HepG2 (cell line): ENCODE data around the gene PDIA2. TPM values are rescaled to one million over a fixed set of nuclear protein-coding genes. Genes with fewer than 3 reads are reported as not detected.

Source experiments
- ATAC-seq: fragments of 200-7000 bp; cut with Tn5 transposase; 3 replicates; pipeline ENCODE4 v1.9.1; 2020; ENCODE audit warnings: mild to moderate bottlenecking, moderate library complexity
- BruUV-seq: library from RNA; stranded (reverse); fragments of 400-500 nt; replicated peaks from 2 replicates; lab custom pipeline; 2021; lab: Mats Ljungman, UMichigan
- CTCF ChIA-PET: fragments of 300-600 bp; formaldehyde crosslinking; extraction: SDS; loops from one replicate; lab custom pipeline; 2021; ENCODE audit warnings: low total read pairs, inconsistent platforms, low intra/inter-chr PET ratio; lab: Yijun Ruan, JAX
- POLR2A ChIA-PET: fragments of 350-600 bp; sonication (Branson Sonifier 250); formaldehyde crosslinking; loops from one replicate; lab custom pipeline; 2020; ENCODE audit warnings: antibody characterized with exemption, inconsistent platforms; lab: Yijun Ruan, JAX
- DNase-seq: peaks from one replicate; pipeline ENCODE4 v3.0.0-alpha.2; 2015; ENCODE audit warnings: low spot score
- FAIRE-seq: peaks from 3 replicates; lab custom pipeline; 2011; peaks lifted over from hg19 to GRCh38; lab: Jason Lieb, UNC
- H2AFZ ChIP-seq: one replicate; pipeline ENCODE4 v1.6.1; 2011; ENCODE audit warnings: low read length, inconsistent platforms
- H3K27ac ChIP-seq: fragments of 300-600 bp; 3 replicates; pipeline ENCODE4 v1.8.0; 2011; ENCODE audit warnings: mixed run types, mild to moderate bottlenecking, mixed read lengths, low read length, inconsistent platforms; ENCODE audit not compliant: insufficient read depth; ENCODE audit errors: extremely low read length
- H3K27me3 ChIP-seq, 2 experiments: fragments of 200-600 bp in 1 of 2; 2 replicates in 1 of 2; 3 replicates in 1 of 2; pipeline versions ENCODE4 v1.6.0 to v1.8.0; 2011; ENCODE audit warnings: low read length in 2 of 2, mild to moderate bottlenecking in 2 of 2, moderate library complexity in 2 of 2, inconsistent platforms in 1 of 2; ENCODE audit not compliant: insufficient read depth in 2 of 2, control insufficient read depth in 1 of 2
- H3K36me3 ChIP-seq, 2 experiments: fragments of 200-600 bp in 1 of 2; replicated peaks in 1 of 2; 2 replicates in 1 of 2; 3 replicates in 1 of 2; pipeline versions ENCODE4 v1.5.1 to v1.8.0; 2011; ENCODE audit warnings: low read length in 2 of 2, inconsistent platforms in 1 of 2; ENCODE audit not compliant: insufficient read depth in 2 of 2, control insufficient read depth in 1 of 2
- H3K4me1 ChIP-seq: 2 replicates; pipeline ENCODE4 v1.5.1; 2012; ENCODE audit warnings: low read length, inconsistent platforms; ENCODE audit not compliant: insufficient read depth
- H3K4me2 ChIP-seq: 2 replicates; pipeline ENCODE4 v1.6.0; 2011; ENCODE audit warnings: low read depth, low read length, inconsistent platforms
- H3K4me3 ChIP-seq, 3 experiments: fragments of 200-600 bp in 1 of 3; sonication (generic), shearing (Covaris generic) in 1 of 3; replicated peaks in 1 of 3; 2 replicates each; pipeline ENCODE4 v1.5.1; 2011 to 2016; ENCODE audit warnings: low read length in 3 of 3, inconsistent platforms in 2 of 3, low read depth in 2 of 3, mild to moderate bottlenecking in 2 of 3, control low read depth in 1 of 3, mixed read lengths in 1 of 3; ENCODE audit not compliant: insufficient read depth in 1 of 3
- H3K79me2 ChIP-seq: one replicate; pipeline ENCODE4 v1.6.1; 2011; ENCODE audit warnings: low read length, inconsistent platforms; ENCODE audit not compliant: insufficient read depth
- H3K9ac ChIP-seq: 2 replicates; pipeline ENCODE4 v1.6.0; 2011; ENCODE audit warnings: mild to moderate bottlenecking, low read depth, low read length, inconsistent platforms; ENCODE audit not compliant: insufficient read depth
- H3K9me3 ChIP-seq: 2 replicates; pipeline ENCODE4 v1.5.1; 2012; ENCODE audit warnings: mild to moderate bottlenecking, low read length
- H4K20me1 ChIP-seq: 2 replicates; pipeline ENCODE4 v1.6.0; 2011; ENCODE audit warnings: inconsistent platforms, mild to moderate bottlenecking, low read length, moderate library complexity; ENCODE audit not compliant: insufficient read depth
- ARID5B ChIP-seq: IDR thresholded peaks from 2 replicates; pipeline ENCODE4 v1.4.0; 2020; ENCODE audit warnings: mild to moderate bottlenecking, missing genetic modification reagents
- EHMT2 ChIP-seq: fragments of 200-600 bp; sonication (generic); IDR thresholded peaks from 2 replicates; pipeline ENCODE4 v1.7.0; 2017; ENCODE audit warnings: antibody characterized with exemption, low read depth, low read length, borderline replicate concordance
- NFYB ChIP-seq: sonication (generic); formaldehyde crosslinking; IDR thresholded peaks from 2 replicates; pipeline ENCODE4 v1.4.0; 2020; ENCODE audit warnings: missing genetic modification reagents
- NR2F2 ChIP-seq: IDR thresholded peaks from 2 replicates; pipeline ENCODE4 v1.6.1; 2012; ENCODE audit warnings: low read depth, inconsistent platforms, borderline replicate concordance
- SOX13 ChIP-seq, 3 experiments: fragments of 450-650 bp in 1 of 3; sonication (generic) in 1 of 3; formaldehyde crosslinking in 1 of 3; IDR thresholded peaks in 2 of 3; conservative IDR thresholded peaks in 1 of 3; 2 replicates each; pipeline versions ENCODE4 v1.5.0 to v1.6.1; 2016 to 2020; ENCODE audit warnings: antibody characterized with exemption in 1 of 3, mild to moderate bottlenecking in 1 of 3, missing compliant biosample characterization in 1 of 3, missing genetic modification reagents in 1 of 3, moderate library complexity in 1 of 3
- SOX6 ChIP-seq, 2 experiments: fragments of 450-650 bp in 1 of 2; sonication (generic) in 1 of 2; formaldehyde crosslinking in 1 of 2; IDR thresholded peaks; 2 replicates each; pipeline versions ENCODE4 v1.4.0 to v1.6.1; 2017 to 2020; ENCODE audit warnings: antibody characterized with exemption in 1 of 2, mild to moderate bottlenecking in 1 of 2, missing genetic modification reagents in 1 of 2
- SRSF4 ChIP-seq: fragments of 200-400 bp; formaldehyde crosslinking; IDR thresholded peaks from one replicate; pipeline ENCODE4 v1.6.1; 2018; ENCODE audit warnings: mild to moderate bottlenecking, low read depth, low read length, moderate library complexity; ENCODE audit not compliant: poor library complexity, severe bottlenecking
- ZBTB3 ChIP-seq: sonication (generic); formaldehyde crosslinking; IDR thresholded peaks from 2 replicates; pipeline ENCODE4 v1.4.0; 2020; ENCODE audit warnings: low read depth, mild to moderate bottlenecking, moderate library complexity, missing genetic modification reagents, borderline replicate concordance
- ZNF138 ChIP-seq: sonication (generic); formaldehyde crosslinking; IDR thresholded peaks from 2 replicates; pipeline ENCODE4 v1.5.0; 2020; ENCODE audit warnings: mild to moderate bottlenecking, low read depth, missing genetic modification reagents
- ZNF318 ChIP-seq: sonication (generic); formaldehyde crosslinking; IDR thresholded peaks from 2 replicates; pipeline ENCODE4 v1.4.0; 2020; ENCODE audit warnings: mild to moderate bottlenecking, missing genetic modification reagents
- ZNF484 ChIP-seq: sonication (generic); formaldehyde crosslinking; IDR thresholded peaks from 2 replicates; pipeline ENCODE4 v1.5.1; 2020; ENCODE audit warnings: mild to moderate bottlenecking, low read depth, missing genetic modification reagents, borderline replicate concordance
- WGBS: methylation state at CpG from one replicate; pipeline ENCODE4 v1.1.6; 2017; ENCODE audit warnings: low lambda C conversion rate; 5-methylcytosine and 5-hydroxymethylcytosine counted together
- in situ Hi-C: cut with HindIII; loops from 2 replicates; pipeline ENCODE4 v1.10.0; 2017; ENCODE audit warnings: low pct_unique_long_range_greater_than_20kb; ENCODE audit not compliant: extremely low pct_ligation_motif_present
- intact Hi-C: fragments of 100-400 bp; cut with micrococcal nuclease; formaldehyde crosslinking; loops from one replicate; pipeline ENCODE4 v1.10.0; 2022; ENCODE audit not compliant: unreplicated experiment
- polyA plus RNA-seq, 8 experiments: library from polyadenylated mRNA; depleted of rRNA in 3 of 8; stranded (reverse) in 7 of 8; unstranded in 1 of 8; fragments of >200 nt; fragmentation: Illumina TruSeq in 4 of 8; extraction: Trizol in 4 of 8; gene quantifications; 2 replicates each; pipeline versions ENCODE4 v1.2.1 to v1.2.3, GENCODE V29; 2011 to 2016; ENCODE audit warnings: low read depth in 4 of 8, missing spikeins in 1 of 8, mixed read lengths in 1 of 8; ENCODE audit not compliant: insufficient read depth in 1 of 8
- total RNA-seq, 5 experiments: library from RNA; depleted of rRNA; stranded (reverse); fragments of >200 nt; fragmentation: Illumina TruSeq; extraction: Trizol; gene quantifications; 2 replicates each; pipeline ENCODE4 v1.2.3, GENCODE V29; 2016; ENCODE audit warnings: low read depth in 1 of 5

PDIA2 gene
- total and polyA plus RNA-seq, 2 of the 13 experiments (the other 11 are each of a cell fraction or from before 2014, with no cell fraction given): 0.35 to 1.9 TPM

- Histone ChIP-seq H3K9ac (no peak overlapping the region), H3K36me3 (peaks cover 5 to 35% of the 10 kb centered on the region in 2 experiments; a peak in 4 of 5 replicates), H3K4me1 (peaks cover 9% of the 10 kb centered on the region), H3K79me2 (peaks cover 68% of the 10 kb centered on the region), H3K9me3 (no peaks in the 10 kb centered on the region), H3K27me3 (no peaks in the 10 kb centered on the region), H3K4me2 (no peak overlapping the region), H3K27ac (no peak overlapping the region), H3K4me3 (no peak overlapping the region), H2AFZ (no peak overlapping the region), H4K20me1 (peaks cover 43% of the 10 kb centered on the region; the same call in 1 of the 2 replicates)
- no peak for ATAC-seq
- no peak for DNase-seq
- BruUV-seq: no TSS peak
- CTCF ChIA-PET: no interaction called here
- in situ Hi-C loops: no loop called here
- FAIRE-seq: no peak
- 98% methylated on average over 17 of the region's 17 CpGs for WGBS
- intact Hi-C loops: no loop called here
- POLR2A ChIA-PET: no interaction called here
- TF ChIP-seq ARID5B (CRISPR knock-in tag) (no peak), ZNF484 (CRISPR knock-in tag) (no peak), SOX13 (IDR thresholded peaks at IDR 0.05) (no peak), SOX13 (CRISPR knock-in tag; conservative IDR thresholded peaks at IDR 0.05 in 1 of 2, IDR thresholded peaks at IDR 0.05 in 1 of 2) (no peak), NFYB (no peak), ZNF138 (CRISPR knock-in tag) (no peak), NR2F2 (no peak), ZNF318 (CRISPR knock-in tag) (no peak), SRSF4 (no peak), EHMT2 (no peak), SOX6 (IDR thresholded peaks at IDR 0.05) (no peak), SOX6 (CRISPR knock-in tag; IDR thresholded peaks at IDR 0.05) (no peak), ZBTB3 (CRISPR knock-in tag) (no peak)
Observed at GRCh38 chr16:324201-324450, 41.2 kb downstream of the PDIA2 start.
